ENCODE data around the gene EEF1AKMT2. TPM values are rescaled to one million over a fixed set of nuclear protein-coding genes. Genes with fewer than 3 reads are reported as not detected.

EEF1AKMT2 gene
- polyA plus RNA-seq, 4 donors, result 9.6 to 21.5 (median 13.0) TPM

DNA sequence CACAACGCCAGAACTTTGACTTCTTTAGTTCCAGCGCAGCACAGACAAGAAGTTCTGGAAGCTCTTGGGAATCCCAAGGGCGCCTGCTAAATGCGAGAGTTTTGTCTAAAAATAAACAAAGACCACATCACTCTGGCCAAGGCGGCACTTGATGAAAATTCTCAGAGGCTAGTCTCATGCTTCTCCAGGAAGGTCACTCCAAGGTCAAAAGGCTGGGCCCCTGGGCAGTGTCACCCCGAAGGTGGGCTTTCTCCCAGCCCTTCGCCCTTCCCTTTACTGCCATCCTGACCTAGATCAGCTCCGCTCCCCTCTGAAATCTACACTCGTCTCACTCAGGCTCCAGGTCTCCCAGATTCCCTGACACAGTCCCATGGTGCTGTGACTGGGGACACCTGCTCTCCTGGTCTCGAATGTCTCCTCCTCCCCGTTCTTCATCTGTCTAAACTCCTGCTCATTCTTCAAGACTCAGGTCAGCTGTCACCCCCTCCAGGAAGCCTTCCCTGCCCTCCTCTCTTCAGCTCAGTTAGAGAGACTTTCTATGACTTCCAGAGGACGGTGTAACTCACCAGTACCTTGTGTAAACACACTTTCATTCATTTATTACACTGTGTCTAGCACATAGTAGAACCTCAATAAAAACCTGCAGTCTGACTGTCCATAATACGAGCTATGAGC, 58.0 kb downstream of the EEF1AKMT2 start:
- FAIRE-seq, result no peak
- 62 to 73% (median 73%) methylated on average over 13 of the region's 13 CpGs for WGBS, 3 donors
- Histone ChIP-seq H3K36me3 (ENCODE audit: control insufficient read depth in 3 of 3, insufficient read depth in 2 of 3, low read depth in 1 of 3, low read length in 3 of 3) (peaks cover 0 to 68% (median 3%) of the 10 kb centered on the region in 3 donors), H3K4me1 (ENCODE audit: control insufficient read depth in 3 of 3, insufficient read depth in 2 of 3, low read depth in 1 of 3, low read length in 2 of 3) (peaks cover 40 to 74% (median 45%) of the 10 kb centered on the region in 3 donors), H3K9me3 (ENCODE audit: control insufficient read depth in 2 of 2, insufficient read depth in 1 of 2, low read depth in 1 of 2, low read length in 1 of 2) (no peaks in the 10 kb centered on the region), H3K27me3 (ENCODE audit: control insufficient read depth in 3 of 3, insufficient read depth in 3 of 3, low read length in 3 of 3) (no peaks in the 10 kb centered on the region), H3K27ac (ENCODE audit: low read depth in 1 of 3, low read length in 2 of 3) (peak overlapping the region; percentile 29 to 86 (median 41)), H3K4me3 (ENCODE audit: low read depth in 1 of 3, low read length in 3 of 3) (no peak overlapping the region)
- DNase-seq, result no peak

DNA sequence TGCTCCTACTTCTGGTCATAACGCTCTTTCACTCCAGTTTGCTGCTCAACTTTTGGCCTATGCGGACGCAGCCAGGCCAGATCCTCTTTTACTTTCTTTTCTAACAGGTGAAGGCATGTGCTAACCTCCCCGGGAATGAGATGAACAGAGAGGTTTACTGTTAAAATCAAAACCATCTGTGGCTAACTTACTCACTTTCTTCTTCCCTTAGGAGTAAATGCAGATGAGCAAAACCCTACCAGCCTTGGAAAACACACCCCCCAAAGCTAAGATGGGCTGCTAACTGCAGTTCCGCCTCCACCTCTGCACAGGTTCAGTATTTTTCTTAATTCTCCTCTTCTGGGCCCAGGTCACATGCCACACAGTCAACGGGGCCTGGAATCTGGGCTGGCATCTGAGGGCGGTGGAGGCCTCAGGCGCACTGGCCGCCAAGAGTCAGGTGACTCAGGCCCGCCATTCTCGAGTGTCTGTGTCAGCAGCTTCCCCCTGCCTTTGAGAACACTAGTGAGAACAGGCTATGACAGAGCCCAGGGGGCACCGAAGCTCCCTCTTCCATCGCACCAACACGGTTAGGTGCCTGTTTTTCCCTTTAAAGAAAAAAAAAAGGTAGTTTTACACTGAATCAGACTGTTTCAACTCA, 58.6 kb downstream of the EEF1AKMT2 start:
- no peak for FAIRE-seq

DNA sequence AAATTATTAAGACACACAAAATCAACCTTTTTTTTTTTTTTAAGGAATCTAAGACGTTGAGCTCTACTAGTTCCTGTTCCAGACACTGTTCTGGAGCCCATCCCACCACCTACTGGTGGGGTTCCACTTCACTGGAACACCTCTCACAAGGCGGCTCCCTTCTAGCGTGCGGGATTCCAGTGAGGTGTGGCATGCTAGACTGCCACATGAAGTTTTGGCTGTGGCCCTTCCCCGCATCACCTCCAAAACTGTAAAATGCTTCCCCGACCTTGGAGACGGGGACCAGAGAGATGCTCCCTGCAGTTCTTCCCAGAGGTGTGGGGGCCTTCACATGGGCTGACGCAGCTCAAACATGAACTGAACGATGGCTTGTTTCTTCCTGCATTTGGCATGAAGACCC, 60.1 kb downstream of the EEF1AKMT2 start:
- 87 to 92% (median 90%) methylated on average over 9 of the region's 9 CpGs for WGBS, 3 donors
- Histone ChIP-seq H3K9me3 (ENCODE audit: control insufficient read depth in 2 of 2, insufficient read depth in 1 of 2, low read depth in 1 of 2, low read length in 1 of 2) (no peaks in the 10 kb centered on the region), H3K27me3 (ENCODE audit: control insufficient read depth in 3 of 3, insufficient read depth in 3 of 3, low read length in 3 of 3) (no peaks in the 10 kb centered on the region), H3K4me3 (ENCODE audit: low read depth in 1 of 3, low read length in 3 of 3) (no peak overlapping the region), H3K4me1 (ENCODE audit: control insufficient read depth in 3 of 3, insufficient read depth in 2 of 3, low read depth in 1 of 3, low read length in 2 of 3) (peaks cover 37 to 74% (median 38%) of the 10 kb centered on the region in 3 donors), H3K36me3 (ENCODE audit: control insufficient read depth in 3 of 3, insufficient read depth in 2 of 3, low read depth in 1 of 3, low read length in 3 of 3) (peaks cover 0 to 69% (median 3%) of the 10 kb centered on the region in 3 donors), H3K27ac (ENCODE audit: low read depth in 1 of 3, low read length in 2 of 3) (no peak overlapping the region)
- FAIRE-seq (no peak), DNase-seq (no peak)

More for the DNA sequence above, 58.6 kb downstream of the EEF1AKMT2 start:
- no peak for DNase-seq
- Histone ChIP-seq H3K27ac (ENCODE audit: low read depth in 1 of 3, low read length in 2 of 3) (peak overlapping the region; percentile 29 to 86 (median 41)), H3K9me3 (ENCODE audit: control insufficient read depth in 2 of 2, insufficient read depth in 1 of 2, low read depth in 1 of 2, low read length in 1 of 2) (no peaks in the 10 kb centered on the region), H3K4me1 (ENCODE audit: control insufficient read depth in 3 of 3, insufficient read depth in 2 of 3, low read depth in 1 of 3, low read length in 2 of 3) (peaks cover 41 to 74% (median 43%) of the 10 kb centered on the region in 3 donors), H3K27me3 (ENCODE audit: control insufficient read depth in 3 of 3, insufficient read depth in 3 of 3, low read length in 3 of 3) (no peaks in the 10 kb centered on the region), H3K36me3 (ENCODE audit: control insufficient read depth in 3 of 3, insufficient read depth in 2 of 3, low read depth in 1 of 3, low read length in 3 of 3) (peaks cover 0 to 73% (median 3%) of the 10 kb centered on the region in 3 donors), H3K4me3 (ENCODE audit: low read depth in 1 of 3, low read length in 3 of 3) (no peak overlapping the region)
- WGBS, 3 donors, result 51 to 67% (median 56%) methylated on average over 14 of the region's 14 CpGs

DNA sequence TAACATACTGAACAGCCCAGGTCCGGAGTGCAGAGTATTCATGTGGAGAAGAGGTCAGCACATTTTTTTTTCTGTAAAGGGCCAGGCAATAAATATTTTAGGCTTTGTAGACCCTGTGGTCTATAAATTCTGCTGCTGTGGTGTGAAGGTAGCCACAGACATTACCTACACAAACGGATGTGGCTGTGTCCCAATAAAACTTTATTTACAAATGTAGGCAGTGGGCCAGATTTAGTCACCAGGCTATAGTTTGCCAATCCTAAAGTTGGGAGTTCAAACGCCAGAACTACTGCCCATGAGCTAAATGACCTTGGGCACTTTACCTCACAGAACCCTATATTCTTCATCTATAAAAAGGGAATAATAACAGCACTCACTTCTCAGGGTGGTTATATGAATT, 60.9 kb downstream of the EEF1AKMT2 start:
- H3K27me3 ChIP-seq (ENCODE audit: control insufficient read depth in 3 of 3, insufficient read depth in 3 of 3, low read length in 3 of 3), result no peaks in the 10 kb centered on the region
- H3K4me3 ChIP-seq (ENCODE audit: low read depth in 1 of 3, low read length in 3 of 3), result no peak overlapping the region
- H3K36me3 ChIP-seq (ENCODE audit: control insufficient read depth in 3 of 3, insufficient read depth in 2 of 3, low read depth in 1 of 3, low read length in 3 of 3), result peaks cover 0 to 67% (median 3%) of the 10 kb centered on the region in 3 donors
- no peak for FAIRE-seq
- no peak for DNase-seq
- H3K9me3 ChIP-seq (ENCODE audit: control insufficient read depth in 2 of 2, insufficient read depth in 1 of 2, low read depth in 1 of 2, low read length in 1 of 2), result no peaks in the 10 kb centered on the region
- 47 to 75% (median 61%) methylated on average over 3 of the region's 3 CpGs for WGBS, 3 donors
- no peak overlapping the region for H3K27ac ChIP-seq (ENCODE audit: low read depth in 1 of 3, low read length in 2 of 3)
- peaks cover 31 to 74% (median 33%) of the 10 kb centered on the region in 3 donors for H3K4me1 ChIP-seq (ENCODE audit: control insufficient read depth in 3 of 3, insufficient read depth in 2 of 3, low read depth in 1 of 3, low read length in 2 of 3)

DNA sequence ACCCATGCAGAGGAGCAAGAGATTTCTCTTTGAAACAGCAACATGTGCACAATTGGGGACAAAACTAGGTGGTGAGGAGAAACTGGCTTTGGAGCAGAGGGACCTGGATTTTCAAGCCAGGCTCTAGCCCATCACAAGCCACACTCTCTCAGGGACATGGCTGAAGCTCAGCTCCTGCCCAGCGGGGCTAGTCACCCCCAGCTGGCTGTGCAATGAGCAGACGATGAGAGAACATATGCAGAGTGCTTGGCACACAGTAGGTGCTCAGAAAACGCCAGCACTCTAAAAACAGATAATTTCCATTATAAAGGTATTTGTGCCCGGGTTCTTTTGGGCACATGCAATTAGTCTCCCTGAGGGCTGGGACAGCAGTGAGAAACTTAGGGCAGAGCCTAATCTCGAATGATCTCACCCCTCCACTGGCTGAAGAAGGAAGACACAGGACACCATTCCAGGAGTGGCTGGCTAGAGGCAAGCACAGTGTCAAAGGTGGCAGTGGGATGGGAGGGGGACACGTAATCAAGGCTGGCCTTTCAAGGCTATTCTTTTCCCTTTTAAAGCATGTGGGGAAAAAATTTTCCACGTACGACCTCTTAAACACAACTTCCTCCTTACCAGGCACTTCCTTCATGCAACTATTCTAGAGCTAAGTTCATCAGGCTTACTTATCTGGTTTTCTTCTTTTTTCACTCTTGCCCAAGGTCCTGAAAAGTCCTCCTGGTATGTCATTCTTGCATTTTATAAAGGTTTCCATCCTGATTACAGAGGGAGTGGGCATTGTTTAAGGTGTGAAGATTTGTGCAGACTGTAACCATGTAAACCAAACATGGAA, 62.6 kb downstream of the EEF1AKMT2 start:
- peaks cover 28 to 75% (median 44%) of the 10 kb centered on the region in 3 donors for H3K4me1 ChIP-seq (ENCODE audit: control insufficient read depth in 3 of 3, insufficient read depth in 2 of 3, low read depth in 1 of 3, low read length in 2 of 3)
- 53 to 57% (median 54%) methylated on average over 8 of the region's 8 CpGs for WGBS, 3 donors
- H3K27ac ChIP-seq (ENCODE audit: low read depth in 1 of 3, low read length in 2 of 3), result peak overlapping the region; percentile 50 to 90 (median 89)
- DNase-seq, result peak in 1 of 2 donors; percentile 72
- no peak overlapping the region for H3K4me3 ChIP-seq (ENCODE audit: low read depth in 1 of 3, low read length in 3 of 3)
- H3K27me3 ChIP-seq (ENCODE audit: control insufficient read depth in 3 of 3, insufficient read depth in 3 of 3, low read length in 3 of 3), result no peaks in the 10 kb centered on the region
- H3K36me3 ChIP-seq (ENCODE audit: control insufficient read depth in 3 of 3, insufficient read depth in 2 of 3, low read depth in 1 of 3, low read length in 3 of 3), result peaks cover 0 to 64% (median 0%) of the 10 kb centered on the region in 3 donors
- FAIRE-seq, result no peak
- H3K9me3 ChIP-seq (ENCODE audit: control insufficient read depth in 2 of 2, insufficient read depth in 1 of 2, low read depth in 1 of 2, low read length in 1 of 2), result peaks cover 0 to 3% of the 10 kb centered on the region in 2 donors

DNA sequence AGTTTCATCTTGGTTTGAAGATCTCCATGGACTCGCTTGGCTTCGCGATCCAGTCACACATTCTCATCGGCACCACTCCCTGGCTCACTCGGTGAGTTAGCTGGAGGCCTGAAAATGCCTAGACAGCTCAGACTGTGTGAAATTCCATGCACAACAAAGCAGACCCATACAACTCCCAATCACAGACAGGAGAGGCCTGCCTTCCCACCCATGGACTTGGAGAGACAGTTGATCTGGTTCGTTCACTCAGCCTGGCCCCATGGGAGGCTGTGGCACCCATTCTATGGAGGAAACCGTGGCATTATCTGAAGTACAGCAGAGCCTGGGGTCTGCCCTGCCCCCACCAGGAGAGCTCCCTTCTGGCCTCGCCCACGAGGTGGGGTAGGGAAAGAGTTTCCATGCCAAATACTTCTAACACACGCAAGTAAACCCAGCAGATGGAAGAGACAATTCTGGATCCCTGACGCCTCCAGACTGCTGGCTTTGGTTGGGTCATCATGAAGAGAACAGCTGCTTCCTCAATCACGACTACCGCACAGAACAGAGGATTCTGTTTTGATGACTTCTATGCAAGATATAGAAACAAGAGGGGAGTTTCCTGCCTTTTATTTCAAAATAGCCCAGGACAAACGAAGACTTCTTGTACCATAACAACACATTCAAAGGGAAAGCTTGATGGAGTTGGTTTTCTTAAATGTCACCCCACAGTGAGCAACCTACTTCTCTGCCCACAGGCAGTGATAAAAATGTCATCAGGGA, 63.4 kb downstream of the EEF1AKMT2 start:
- 50 to 69% (median 65%) methylated on average over 14 of the region's 14 CpGs for WGBS, 3 donors
- peaks cover 0 to 3% of the 10 kb centered on the region in 2 donors for H3K9me3 ChIP-seq (ENCODE audit: control insufficient read depth in 2 of 2, insufficient read depth in 1 of 2, low read depth in 1 of 2, low read length in 1 of 2)
- peaks cover 0 to 61% (median 0%) of the 10 kb centered on the region in 3 donors for H3K36me3 ChIP-seq (ENCODE audit: control insufficient read depth in 3 of 3, insufficient read depth in 2 of 3, low read depth in 1 of 3, low read length in 3 of 3)
- no peak for DNase-seq
- peak overlapping the region; percentile 50 to 90 (median 89) for H3K27ac ChIP-seq (ENCODE audit: low read depth in 1 of 3, low read length in 2 of 3)
- no peaks in the 10 kb centered on the region for H3K27me3 ChIP-seq (ENCODE audit: control insufficient read depth in 3 of 3, insufficient read depth in 3 of 3, low read length in 3 of 3)
- FAIRE-seq, result no peak
- no peak overlapping the region for H3K4me3 ChIP-seq (ENCODE audit: low read depth in 1 of 3, low read length in 3 of 3)
- H3K4me1 ChIP-seq (ENCODE audit: control insufficient read depth in 3 of 3, insufficient read depth in 2 of 3, low read depth in 1 of 3, low read length in 2 of 3), result peaks cover 30 to 75% (median 47%) of the 10 kb centered on the region in 3 donors

DNA sequence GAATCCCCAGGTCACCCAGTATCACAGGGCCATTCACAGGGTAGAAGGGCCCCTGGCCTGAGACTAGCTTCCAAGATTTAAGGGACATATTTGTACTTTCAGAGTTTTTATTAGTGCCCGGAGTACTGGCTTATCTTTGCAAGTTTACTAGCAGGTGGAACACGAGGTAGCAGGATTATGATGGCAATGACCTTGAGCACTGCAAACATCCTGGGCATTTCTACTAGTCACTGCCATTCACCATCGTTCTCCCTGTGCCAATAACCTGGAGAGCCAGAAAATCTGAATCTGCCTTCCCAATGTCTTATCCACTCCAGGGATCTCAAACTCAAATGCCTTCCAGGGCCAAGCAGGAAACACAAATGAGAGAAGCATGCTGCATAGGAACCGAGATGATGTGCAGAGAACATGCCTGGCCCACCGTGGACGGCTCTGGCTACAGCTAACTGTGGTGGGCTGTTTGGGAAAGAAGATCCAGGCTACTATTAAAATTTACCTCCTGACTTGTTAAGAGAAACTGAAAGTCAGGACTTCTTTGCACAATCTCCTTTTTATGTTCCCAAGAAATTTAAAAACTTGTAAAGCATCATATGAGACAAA, 64.2 kb downstream of the EEF1AKMT2 start:
- peak; percentile 84 to 86 for DNase-seq
- no peak for FAIRE-seq

More for the DNA sequence above, 64.2 kb downstream of the EEF1AKMT2 start:
- H3K27me3 ChIP-seq (ENCODE audit: control insufficient read depth in 3 of 3, insufficient read depth in 3 of 3, low read length in 3 of 3), result no peaks in the 10 kb centered on the region
- H3K4me1 ChIP-seq (ENCODE audit: control insufficient read depth in 3 of 3, insufficient read depth in 2 of 3, low read depth in 1 of 3, low read length in 2 of 3), result peaks cover 32 to 79% (median 48%) of the 10 kb centered on the region in 3 donors
- H3K36me3 ChIP-seq (ENCODE audit: control insufficient read depth in 3 of 3, insufficient read depth in 2 of 3, low read depth in 1 of 3, low read length in 3 of 3), result peaks cover 0 to 60% (median 0%) of the 10 kb centered on the region in 3 donors
- H3K4me3 ChIP-seq (ENCODE audit: low read depth in 1 of 3, low read length in 3 of 3), result no peak overlapping the region
- 24 to 56% (median 41%) methylated on average over 6 of the region's 6 CpGs for WGBS, 3 donors
- peaks cover 0 to 3% of the 10 kb centered on the region in 2 donors for H3K9me3 ChIP-seq (ENCODE audit: control insufficient read depth in 2 of 2, insufficient read depth in 1 of 2, low read depth in 1 of 2, low read length in 1 of 2)
- H3K27ac ChIP-seq (ENCODE audit: low read depth in 1 of 3, low read length in 2 of 3), result peak overlapping the region; percentile 49 to 90 (median 89)

Measured in small intestine (tissue), 7 donors.